ENCODE results near the gene LAGE3. TPM values are rescaled to one million over a fixed set of nuclear protein-coding genes. Genes with fewer than 3 reads are reported as not detected.
A peak's percentile ranks its signal among the peaks of the same experiment; 100 is the strongest.

Gene LAGE3
- total RNA-seq, 1 donor from 2014 or later = 20.0 TPM

- H3K27ac Mint-ChIP-seq (ENCODE audit: unreplicated experiment) = peak overlapping the region; percentile 80
- peaks cover 21% of the 10 kb centered on the region for H3K4me1 ChIP-seq (ENCODE audit: insufficient read depth, low read length)
- peak overlapping the region; percentile 80 for H3K4me2 ChIP-seq (ENCODE audit: low read length)
- no peak overlapping the region for H3K4me3 ChIP-seq (ENCODE audit: insufficient read depth, low read depth, low read length)
- H3K79me2 ChIP-seq (ENCODE audit: insufficient read depth, low read length) = peaks cover 62% of the 10 kb centered on the region
- peak overlapping the region; percentile 67 for H3K9ac ChIP-seq (ENCODE audit: low read length)
- H3K9me3 ChIP-seq (ENCODE audit: insufficient read depth, low read depth, low read length) = no peaks in the 10 kb centered on the region
- H3K4me3 Mint-ChIP-seq (ENCODE audit: unreplicated experiment) = peak overlapping the region; percentile 76
- H3K4me1 Mint-ChIP-seq (ENCODE audit: low read depth, unreplicated experiment) = no peaks in the 10 kb centered on the region
- no peak for TF ChIP-seq EZH2 (IDR thresholded peaks at IDR 0.05; ENCODE audit: insufficient read depth, low read length)
- TF ChIP-seq, protein P1, sequence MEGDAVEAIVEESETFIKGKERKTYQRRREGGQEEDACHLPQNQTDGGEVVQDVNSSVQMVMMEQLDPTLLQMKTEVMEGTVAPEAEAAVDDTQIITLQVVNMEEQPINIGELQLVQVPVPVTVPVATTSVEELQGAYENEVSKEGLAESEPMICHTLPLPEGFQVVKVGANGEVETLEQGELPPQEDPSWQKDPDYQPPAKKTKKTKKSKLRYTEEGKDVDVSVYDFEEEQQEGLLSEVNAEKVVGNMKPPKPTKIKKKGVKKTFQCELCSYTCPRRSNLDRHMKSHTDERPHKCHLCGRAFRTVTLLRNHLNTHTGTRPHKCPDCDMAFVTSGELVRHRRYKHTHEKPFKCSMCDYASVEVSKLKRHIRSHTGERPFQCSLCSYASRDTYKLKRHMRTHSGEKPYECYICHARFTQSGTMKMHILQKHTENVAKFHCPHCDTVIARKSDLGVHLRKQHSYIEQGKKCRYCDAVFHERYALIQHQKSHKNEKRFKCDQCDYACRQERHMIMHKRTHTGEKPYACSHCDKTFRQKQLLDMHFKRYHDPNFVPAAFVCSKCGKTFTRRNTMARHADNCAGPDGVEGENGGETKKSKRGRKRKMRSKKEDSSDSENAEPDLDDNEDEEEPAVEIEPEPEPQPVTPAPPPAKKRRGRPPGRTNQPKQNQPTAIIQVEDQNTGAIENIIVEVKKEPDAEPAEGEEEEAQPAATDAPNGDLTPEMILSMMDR (IDR thresholded peaks at IDR 0.05; ENCODE audit: insufficient read depth, low read depth, low read length) = no peak
- peaks cover 1% of the 10 kb centered on the region for H3K36me3 Mint-ChIP-seq (ENCODE audit: low read depth, unreplicated experiment)
- no peak overlapping the region for H2AFZ ChIP-seq (ENCODE audit: low read depth, low read length)
- DNase-seq (ENCODE audit: low read depth) (no peak), FAIRE-seq (no peak)
- peaks cover 49% of the 10 kb centered on the region for H4K20me1 ChIP-seq (ENCODE audit: insufficient read depth, low read length)
- H3K27me3 ChIP-seq (ENCODE audit: insufficient read depth, low read length) = no peaks in the 10 kb centered on the region
- peak overlapping the region; percentile 53 for H3K27ac ChIP-seq (ENCODE audit: low read depth, low read length)
- no peaks in the 10 kb centered on the region for H3K9me3 Mint-ChIP-seq (ENCODE audit: unreplicated experiment)
- peaks cover 4% of the 10 kb centered on the region for H3K36me3 ChIP-seq (ENCODE audit: insufficient read depth, low read length)
- no peaks in the 10 kb centered on the region for H3K27me3 Mint-ChIP-seq (ENCODE audit: low read depth, unreplicated experiment)
Measured at GRCh38 chrX:154443479-154443910, 35.6 kb downstream of the LAGE3 start.

- Mint-ChIP-seq H3K27ac (ENCODE audit: unreplicated experiment) (no peak overlapping the region), H3K4me1 (ENCODE audit: low read depth, unreplicated experiment) (no peaks in the 10 kb centered on the region), H3K9me3 (ENCODE audit: unreplicated experiment) (no peaks in the 10 kb centered on the region), H3K36me3 (ENCODE audit: low read depth, unreplicated experiment) (peaks cover 1% of the 10 kb centered on the region), H3K4me3 (ENCODE audit: unreplicated experiment) (no peak overlapping the region), H3K27me3 (ENCODE audit: low read depth, unreplicated experiment) (no peaks in the 10 kb centered on the region)
- Histone ChIP-seq H3K4me1 (ENCODE audit: insufficient read depth, low read length) (peaks cover 25% of the 10 kb centered on the region), H3K36me3 (ENCODE audit: insufficient read depth, low read length) (peaks cover 4% of the 10 kb centered on the region), H3K79me2 (ENCODE audit: insufficient read depth, low read length) (peaks cover 75% of the 10 kb centered on the region), H3K27me3 (ENCODE audit: insufficient read depth, low read length) (no peaks in the 10 kb centered on the region), H3K9ac (ENCODE audit: low read length) (no peak overlapping the region), H3K4me2 (ENCODE audit: low read length) (no peak overlapping the region), H4K20me1 (ENCODE audit: insufficient read depth, low read length) (peaks cover 59% of the 10 kb centered on the region), H3K9me3 (ENCODE audit: insufficient read depth, low read depth, low read length) (no peaks in the 10 kb centered on the region), H3K27ac (ENCODE audit: low read depth, low read length) (no peak overlapping the region), H2AFZ (ENCODE audit: low read depth, low read length) (no peak overlapping the region), H3K4me3 (ENCODE audit: insufficient read depth, low read depth, low read length) (no peak overlapping the region)
- no peak for DNase-seq (ENCODE audit: low read depth)
- FAIRE-seq = no peak
- TF ChIP-seq EZH2 (IDR thresholded peaks at IDR 0.05; ENCODE audit: insufficient read depth, low read length) = no peak
- TF ChIP-seq, protein P1 (IDR thresholded peaks at IDR 0.05; ENCODE audit: insufficient read depth, low read depth, low read length) = no peak
Measured at GRCh38 chrX:154441984-154442707, 36.9 kb downstream of the LAGE3 start.

DNA sequence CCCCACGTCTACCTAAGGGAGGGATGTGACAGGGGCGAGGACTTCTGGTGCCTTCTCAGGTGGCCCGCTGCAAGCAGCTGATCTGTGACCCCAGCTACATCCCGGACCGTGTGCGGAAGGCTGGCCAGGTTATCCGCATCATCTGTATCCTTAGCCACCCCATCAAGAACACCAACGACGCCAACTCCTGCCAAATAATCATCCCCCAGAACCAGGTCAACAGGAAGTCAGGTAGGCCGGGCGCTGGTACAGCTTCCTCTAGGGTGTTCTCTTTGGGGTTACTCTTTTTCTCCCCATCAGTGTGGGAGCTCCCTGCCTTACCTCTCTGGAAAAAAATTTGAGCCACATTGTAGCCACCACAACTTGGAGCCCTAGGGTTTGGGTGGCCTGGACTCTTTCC lies 37.5 kb downstream of the LAGE3 start:
- DNase-seq (ENCODE audit: low read depth) = no peak
- no peak for FAIRE-seq
- TF ChIP-seq, protein P1 (IDR thresholded peaks at IDR 0.05; ENCODE audit: insufficient read depth, low read depth, low read length) = no peak
- no peak for TF ChIP-seq EZH2 (IDR thresholded peaks at IDR 0.05; ENCODE audit: insufficient read depth, low read length)

More for the DNA sequence above, 37.5 kb downstream of the LAGE3 start:
- Mint-ChIP-seq H3K27ac (ENCODE audit: unreplicated experiment) (no peak overlapping the region), H3K9me3 (ENCODE audit: unreplicated experiment) (no peaks in the 10 kb centered on the region), H3K36me3 (ENCODE audit: low read depth, unreplicated experiment) (peaks cover 1% of the 10 kb centered on the region), H3K27me3 (ENCODE audit: low read depth, unreplicated experiment) (no peaks in the 10 kb centered on the region), H3K4me3 (ENCODE audit: unreplicated experiment) (no peak overlapping the region), H3K4me1 (ENCODE audit: low read depth, unreplicated experiment) (no peaks in the 10 kb centered on the region)
- no peak overlapping the region for H3K4me3 ChIP-seq (ENCODE audit: insufficient read depth, low read depth, low read length)
- no peak overlapping the region for H3K27ac ChIP-seq (ENCODE audit: low read depth, low read length)
- peaks cover 59% of the 10 kb centered on the region for H4K20me1 ChIP-seq (ENCODE audit: insufficient read depth, low read length)
- H3K79me2 ChIP-seq (ENCODE audit: insufficient read depth, low read length) = peaks cover 71% of the 10 kb centered on the region
- H3K9ac ChIP-seq (ENCODE audit: low read length) = no peak overlapping the region
- no peaks in the 10 kb centered on the region for H3K27me3 ChIP-seq (ENCODE audit: insufficient read depth, low read length)
- H3K4me2 ChIP-seq (ENCODE audit: low read length) = no peak overlapping the region
- H3K4me1 ChIP-seq (ENCODE audit: insufficient read depth, low read length) = peaks cover 25% of the 10 kb centered on the region
- H3K36me3 ChIP-seq (ENCODE audit: insufficient read depth, low read length) = peaks cover 4% of the 10 kb centered on the region
- no peak overlapping the region for H2AFZ ChIP-seq (ENCODE audit: low read depth, low read length)
- no peaks in the 10 kb centered on the region for H3K9me3 ChIP-seq (ENCODE audit: insufficient read depth, low read depth, low read length)
